ENCODE results near the gene SPA17. TPM values are rescaled to one million over a fixed set of nuclear protein-coding genes. Genes with fewer than 3 reads are reported as not detected.

Gene SPA17
- total and polyA plus RNA-seq, 9 of the 15 experiments (the other 6 are each of a cell fraction or from before 2014, with no cell fraction given), result 6.0 to 19.5 (median 12.6) TPM

GRCh38 chr11:124673333-124674167 lies at the start of gene SPA17, which contains the start of gene SIAE (continued):
- TF ChIP-seq THAP12 (CRISPR knock-in tag; IDR thresholded peaks at IDR 0.05) (0 out of 2 replicates have a peak, but pooled peaks have one; percentile 70), ESRRA (IDR thresholded peaks at IDR 0.05; ENCODE audit: borderline replicate concordance, low read depth) (peak; percentile 70), PRDM10 (IDR thresholded peaks at IDR 0.05; ENCODE audit: partially characterized antibody) (peak; percentile 98), PHF8 (IDR thresholded peaks at IDR 0.05; ENCODE audit: borderline replicate concordance, low read length) (peak; percentile 84), CGGBP1 (CRISPR knock-in tag; IDR thresholded peaks at IDR 0.05) (no peak), NONO (IDR thresholded peaks at IDR 0.05; ENCODE audit: low read depth in 2 of 2, low read length in 1 of 2) (no peak), STAT6 (CRISPR knock-in tag; IDR thresholded peaks at IDR 0.05) (no peak), CAMTA2 (CRISPR knock-in tag; conservative IDR thresholded peaks at IDR 0.05) (no peak), ATF6 (CRISPR knock-in tag; IDR thresholded peaks at IDR 0.05) (0 out of 2 replicates have a peak, but pooled peaks have one; percentile 46), NR2C2 (CRISPR knock-in tag; IDR thresholded peaks at IDR 0.05) (no peak), NR2C2 (tag; IDR thresholded peaks at IDR 0.05) (peak; percentile 54; the same call in 1 of the 2 replicates), ZBTB7A (IDR thresholded peaks at IDR 0.05; ENCODE audit: borderline replicate concordance, control insufficient read depth, low read depth, low read length) (peak; percentile 75; the same call in 1 of the 2 replicates), CBX1 (IDR thresholded peaks at IDR 0.05; ENCODE audit: low read depth) (0 out of 2 replicates have a peak, but pooled peaks have one; percentile 34), HMGN3 (IDR thresholded peaks at IDR 0.05; ENCODE audit: borderline replicate concordance, extremely low read depth, insufficient read length, low read depth, low read length) (peak; percentile 79)

Data from K562 (cell line).